Stimulated activated CD8-positive, alpha-beta memory T cell treated with anti-CD3 and anti-CD28 coated beads, Interleukin-7, amount 100 ng/mL, for 24 hours (primary cell): ENCODE data around the gene STN1.

Experiments
- DNase-seq: peaks from one replicate; pipeline ENCODE4 v3.0.0-alpha.2; 2020; ENCODE audit warnings: low read depth

The STN1 gene

GRCh38 chr10:103918053-103918846 lies at the start of gene STN1:
TSS of gene STN1 (minus strand) at chr10:103918184. CDS start at chr10:103917594, 590 bp downstream.
- DNase-seq = peak; percentile 87

- no peak for DNase-seq
Measured at GRCh38 chr10:103967448-103968071, 49.6 kb upstream of the STN1 start.

- peak; percentile 58 for DNase-seq
Measured at GRCh38 chr10:103966671-103967447, 48.9 kb upstream of the STN1 start, which contains the start of gene SLK. TSS of gene SLK (plus strand) at chr10:103967140. CDS start at chr10:103967746, 606 bp downstream.

GRCh38 chr10:103960103-103960502 lies 42.1 kb upstream of the STN1 start:
- DNase-seq = no peak

GRCh38 chr10:103958996-103959395 lies 41.0 kb upstream of the STN1 start:
- no peak for DNase-seq

GRCh38 chr10:103954543-103954942 lies 36.6 kb upstream of the STN1 start:
- DNase-seq = no peak

- DNase-seq = no peak
Measured at GRCh38 chr10:103951942-103952341, 34.0 kb upstream of the STN1 start.

- DNase-seq = no peak
Measured at GRCh38 chr10:103951183-103951582, 33.2 kb upstream of the STN1 start.

- DNase-seq = no peak
Measured at GRCh38 chr10:103949728-103950127, 31.7 kb upstream of the STN1 start.

GRCh38 chr10:103947799-103948516 lies 30.0 kb upstream of the STN1 start:
- no peak for DNase-seq

GRCh38 chr10:103942866-103943265 lies 24.9 kb upstream of the STN1 start:
- DNase-seq = no peak

GRCh38 chr10:103941801-103942200 lies 23.8 kb upstream of the STN1 start:
- no peak for DNase-seq

GRCh38 chr10:103939522-103939921 lies 21.5 kb upstream of the STN1 start:
- no peak for DNase-seq

- no peak for DNase-seq
Measured at GRCh38 chr10:103936022-103936421, 18.0 kb upstream of the STN1 start.

GRCh38 chr10:103934308-103934707 lies 16.3 kb upstream of the STN1 start:
- DNase-seq = no peak

GRCh38 chr10:103933557-103934121 lies 15.7 kb upstream of the STN1 start:
- no peak for DNase-seq

GRCh38 chr10:103932971-103933370 lies 15.0 kb upstream of the STN1 start:
- no peak for DNase-seq

- DNase-seq = no peak
Measured at GRCh38 chr10:103932271-103932670, 14.3 kb upstream of the STN1 start.

GRCh38 chr10:103931603-103932002 lies 13.6 kb upstream of the STN1 start:
- no peak for DNase-seq

GRCh38 chr10:103930881-103931280 lies 12.9 kb upstream of the STN1 start:
- no peak for DNase-seq

GRCh38 chr10:103930449-103930848 lies 12.5 kb upstream of the STN1 start:
- no peak for DNase-seq
